ENCODE data around the gene ADCYAP1R1.

ADCYAP1R1 gene

GRCh38 chr7:31099451-31100444 is 47.6 kb downstream of the ADCYAP1R1 start:
- Histone ChIP-seq H3K79me1 (ENCODE audit: low read depth, low read length) (no peaks in the 10 kb centered on the region), H3K27me3 (ENCODE audit: control insufficient read depth in 3 of 3, insufficient read depth in 3 of 3, low read depth in 1 of 3, low read length in 3 of 3) (no peaks in the 10 kb centered on the region), H3K14ac (ENCODE audit: low read length) (peak overlapping the region; percentile 66), H3K36me3 (replicated peaks in 1 of 2; ENCODE audit: control insufficient read depth in 2 of 2, insufficient read depth in 2 of 2, low read length in 2 of 2) (no peaks in the 10 kb centered on the region), H2BK12ac (ENCODE audit: low read length) (no peak overlapping the region), H3K4me2 (ENCODE audit: insufficient read depth, low read length, poor library complexity, severe bottlenecking) (no peak overlapping the region), H3K4ac (ENCODE audit: low read length) (no peak overlapping the region), H3K27ac (replicated peaks; ENCODE audit: low read length) (no peak overlapping the region), H3K18ac (ENCODE audit: low read length) (no peak overlapping the region), H2BK15ac (ENCODE audit: low read length) (no peak overlapping the region), H4K8ac (ENCODE audit: low read depth, low read length) (peak overlapping the region; percentile 70), H3K9me3 (replicated peaks in 1 of 2; ENCODE audit: control insufficient read depth in 2 of 2, insufficient read depth in 1 of 2, low read depth in 1 of 2, low read length in 2 of 2) (no peaks in the 10 kb centered on the region), H2BK120ac (ENCODE audit: low read depth, low read length) (peak overlapping the region; percentile 12), H3K4me1 (ENCODE audit: control insufficient read depth in 2 of 2, insufficient read depth in 1 of 2, low read depth in 1 of 2, low read length in 2 of 2) (peaks cover 0 to 6% of the 10 kb centered on the region in 2 donors), H3K23ac (ENCODE audit: low read depth, low read length, poor library complexity) (peak overlapping the region; percentile 57), H2AK5ac (ENCODE audit: low read depth, low read length) (peak overlapping the region; percentile 43), H3K9ac (ENCODE audit: low read depth, low read length, poor library complexity) (peak overlapping the region; percentile 33), H3K4me3 (ENCODE audit: low read length in 2 of 2) (no peak overlapping the region), H2BK5ac (ENCODE audit: low read length) (no peak overlapping the region), H2AFZ (ENCODE audit: low read length) (no peak overlapping the region), H4K91ac (ENCODE audit: low read depth, low read length, poor library complexity) (peak overlapping the region; percentile 85)
- no CpG with 5 or more reads among the region's 20 CpGs for whole genome bisulfite sequencing, 2 donors (ENCODE audit: extremely low coverage in 2 of 2, insufficient read length in 2 of 2, insufficient replicate concordance in 1 of 2)
- no peak for DNase-seq (ENCODE audit: low spot score)

DNA sequence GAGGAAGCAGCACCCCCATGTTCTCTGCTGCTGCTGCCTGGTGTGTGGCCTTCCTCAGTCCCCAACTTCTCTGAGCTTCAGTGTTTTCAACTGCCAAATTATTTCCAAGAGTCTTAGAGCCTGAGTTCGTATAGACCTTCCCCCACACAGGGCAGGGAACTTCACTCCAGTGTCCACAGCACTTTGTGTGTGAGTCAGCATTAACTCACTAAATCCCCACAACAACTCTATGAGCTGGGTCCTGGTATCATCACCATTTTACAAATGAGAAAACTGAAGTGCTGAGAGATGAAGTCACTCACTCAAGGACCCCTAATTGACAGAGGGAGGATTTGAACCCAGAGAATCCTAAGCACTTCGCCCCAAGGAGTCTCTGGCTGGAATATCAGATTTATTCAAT is 48.3 kb downstream of the ADCYAP1R1 start:
- no peak overlapping the region for H3K4me2 ChIP-seq (ENCODE audit: insufficient read depth, low read length, poor library complexity, severe bottlenecking)
- no peak overlapping the region for H3K14ac ChIP-seq (ENCODE audit: low read length)
- H3K36me3 ChIP-seq (replicated peaks in 1 of 2; ENCODE audit: control insufficient read depth in 2 of 2, insufficient read depth in 2 of 2, low read length in 2 of 2) = no peaks in the 10 kb centered on the region
- no peak overlapping the region for H3K23ac ChIP-seq (ENCODE audit: low read depth, low read length, poor library complexity)
- H4K91ac ChIP-seq (ENCODE audit: low read depth, low read length, poor library complexity) = no peak overlapping the region
- no peak overlapping the region for H3K4ac ChIP-seq (ENCODE audit: low read length)
- H3K79me1 ChIP-seq (ENCODE audit: low read depth, low read length) = no peaks in the 10 kb centered on the region
- no peak overlapping the region for H3K9ac ChIP-seq (ENCODE audit: low read depth, low read length, poor library complexity)
- H3K4me1 ChIP-seq (ENCODE audit: control insufficient read depth in 2 of 2, insufficient read depth in 1 of 2, low read depth in 1 of 2, low read length in 2 of 2) = peaks cover 0 to 5% of the 10 kb centered on the region in 2 donors
- no peak overlapping the region for H2BK15ac ChIP-seq (ENCODE audit: low read length)
- no peak overlapping the region for H3K27ac ChIP-seq (replicated peaks; ENCODE audit: low read length)
- peak overlapping the region; percentile 43 for H2AK5ac ChIP-seq (ENCODE audit: low read depth, low read length)
- no peak overlapping the region for H3K18ac ChIP-seq (ENCODE audit: low read length)
- H2AFZ ChIP-seq (ENCODE audit: low read length) = no peak overlapping the region
- no peak for DNase-seq (ENCODE audit: low spot score)
- no peak overlapping the region for H2BK12ac ChIP-seq (ENCODE audit: low read length)
- no peak overlapping the region for H3K4me3 ChIP-seq (ENCODE audit: low read length in 2 of 2)
- WGBS, 2 donors (ENCODE audit: extremely low coverage in 2 of 2, insufficient read length in 2 of 2, insufficient replicate concordance in 1 of 2) = no CpG with 5 or more reads among the region's 2 CpGs
- no peak overlapping the region for H2BK5ac ChIP-seq (ENCODE audit: low read length)
- H2BK120ac ChIP-seq (ENCODE audit: low read depth, low read length) = no peak overlapping the region
- no peaks in the 10 kb centered on the region for H3K27me3 ChIP-seq (ENCODE audit: control insufficient read depth in 3 of 3, insufficient read depth in 3 of 3, low read depth in 1 of 3, low read length in 3 of 3)
- H3K9me3 ChIP-seq (replicated peaks in 1 of 2; ENCODE audit: control insufficient read depth in 2 of 2, insufficient read depth in 1 of 2, low read depth in 1 of 2, low read length in 2 of 2) = no peaks in the 10 kb centered on the region
- H4K8ac ChIP-seq (ENCODE audit: low read depth, low read length) = no peak overlapping the region

DNA sequence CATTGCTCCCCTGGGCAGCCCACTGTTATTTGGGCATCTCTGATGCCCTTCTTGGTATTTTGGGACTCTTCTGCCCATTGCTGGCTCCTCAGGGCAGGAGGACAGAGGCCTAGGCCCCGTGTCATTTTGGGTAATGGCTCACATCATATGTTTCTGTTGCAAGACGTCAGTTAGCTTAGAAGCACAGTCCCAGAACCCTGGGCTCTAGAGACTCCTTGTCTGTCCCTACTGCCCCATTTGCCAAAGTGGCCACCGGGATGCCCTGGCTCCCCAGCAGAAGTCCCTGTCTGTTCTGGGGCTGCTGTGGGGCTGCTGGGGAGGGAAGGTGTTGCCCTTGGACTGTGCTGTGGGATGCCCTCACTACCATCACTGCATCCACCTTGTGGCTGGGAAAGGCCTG is 48.8 kb downstream of the ADCYAP1R1 start:
- H4K91ac ChIP-seq (ENCODE audit: low read depth, low read length, poor library complexity) = no peak overlapping the region
- H3K18ac ChIP-seq (ENCODE audit: low read length) = no peak overlapping the region
- H3K4me3 ChIP-seq (ENCODE audit: low read length in 2 of 2) = no peak overlapping the region
- no peak overlapping the region for H2BK12ac ChIP-seq (ENCODE audit: low read length)
- no peaks in the 10 kb centered on the region for H3K27me3 ChIP-seq (ENCODE audit: control insufficient read depth in 3 of 3, insufficient read depth in 3 of 3, low read depth in 1 of 3, low read length in 3 of 3)
- no peaks in the 10 kb centered on the region for H3K36me3 ChIP-seq (replicated peaks in 1 of 2; ENCODE audit: control insufficient read depth in 2 of 2, insufficient read depth in 2 of 2, low read length in 2 of 2)
- no CpG with 5 or more reads among the region's 3 CpGs for WGBS, 2 donors (ENCODE audit: extremely low coverage in 2 of 2, insufficient read length in 2 of 2, insufficient replicate concordance in 1 of 2)
- H3K79me1 ChIP-seq (ENCODE audit: low read depth, low read length) = no peaks in the 10 kb centered on the region
- H3K9me3 ChIP-seq (replicated peaks in 1 of 2; ENCODE audit: control insufficient read depth in 2 of 2, insufficient read depth in 1 of 2, low read depth in 1 of 2, low read length in 2 of 2) = no peaks in the 10 kb centered on the region
- no peak overlapping the region for H2AFZ ChIP-seq (ENCODE audit: low read length)
- no peak overlapping the region for H2BK120ac ChIP-seq (ENCODE audit: low read depth, low read length)
- no peak for DNase-seq (ENCODE audit: low spot score)
- H3K27ac ChIP-seq (replicated peaks; ENCODE audit: low read length) = no peak overlapping the region
- H3K4me2 ChIP-seq (ENCODE audit: insufficient read depth, low read length, poor library complexity, severe bottlenecking) = no peak overlapping the region
- H2BK5ac ChIP-seq (ENCODE audit: low read length) = no peak overlapping the region
- H3K9ac ChIP-seq (ENCODE audit: low read depth, low read length, poor library complexity) = no peak overlapping the region
- H3K23ac ChIP-seq (ENCODE audit: low read depth, low read length, poor library complexity) = no peak overlapping the region
- no peak overlapping the region for H3K4ac ChIP-seq (ENCODE audit: low read length)
- H4K8ac ChIP-seq (ENCODE audit: low read depth, low read length) = no peak overlapping the region
- no peak overlapping the region for H2AK5ac ChIP-seq (ENCODE audit: low read depth, low read length)
- no peak overlapping the region for H2BK15ac ChIP-seq (ENCODE audit: low read length)
- no peak overlapping the region for H3K14ac ChIP-seq (ENCODE audit: low read length)
- H3K4me1 ChIP-seq (ENCODE audit: control insufficient read depth in 2 of 2, insufficient read depth in 1 of 2, low read depth in 1 of 2, low read length in 2 of 2) = peaks cover 0 to 5% of the 10 kb centered on the region in 2 donors

DNA sequence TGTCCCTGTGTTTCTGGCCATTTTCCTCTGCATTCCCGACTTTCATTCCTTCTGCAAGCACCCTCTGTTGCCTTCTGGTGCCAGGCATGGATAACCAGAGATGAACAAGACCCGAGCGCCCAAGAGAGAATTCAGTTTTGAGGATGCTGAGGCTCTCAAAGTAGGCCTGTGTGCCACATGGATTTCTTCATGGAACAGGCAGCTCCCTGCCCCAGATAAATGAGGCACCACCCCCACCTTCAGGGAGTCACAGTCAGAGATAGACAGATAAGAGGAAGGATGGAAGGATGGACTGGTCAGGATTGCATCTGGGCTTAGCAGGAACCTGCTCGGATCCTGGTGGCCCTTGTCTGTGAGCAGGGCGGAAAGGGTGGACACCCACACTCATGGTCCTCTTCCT is 49.4 kb downstream of the ADCYAP1R1 start:
- DNase-seq (ENCODE audit: low spot score) = no peak
- no peak overlapping the region for H3K4ac ChIP-seq (ENCODE audit: low read length)
- no peak overlapping the region for H3K14ac ChIP-seq (ENCODE audit: low read length)
- no CpG with 5 or more reads among the region's 5 CpGs for WGBS, 2 donors (ENCODE audit: extremely low coverage in 2 of 2, insufficient read length in 2 of 2, insufficient replicate concordance in 1 of 2)
- no peaks in the 10 kb centered on the region for H3K36me3 ChIP-seq (replicated peaks in 1 of 2; ENCODE audit: control insufficient read depth in 2 of 2, insufficient read depth in 2 of 2, low read length in 2 of 2)
- H2AFZ ChIP-seq (ENCODE audit: low read length) = no peak overlapping the region
- H4K8ac ChIP-seq (ENCODE audit: low read depth, low read length) = no peak overlapping the region
- peaks cover 0 to 5% of the 10 kb centered on the region in 2 donors for H3K4me1 ChIP-seq (ENCODE audit: control insufficient read depth in 2 of 2, insufficient read depth in 1 of 2, low read depth in 1 of 2, low read length in 2 of 2)
- no peaks in the 10 kb centered on the region for H3K9me3 ChIP-seq (replicated peaks in 1 of 2; ENCODE audit: control insufficient read depth in 2 of 2, insufficient read depth in 1 of 2, low read depth in 1 of 2, low read length in 2 of 2)
- H2BK5ac ChIP-seq (ENCODE audit: low read length) = no peak overlapping the region
- no peak overlapping the region for H2BK120ac ChIP-seq (ENCODE audit: low read depth, low read length)
- no peak overlapping the region for H2BK12ac ChIP-seq (ENCODE audit: low read length)
- no peak overlapping the region for H2AK5ac ChIP-seq (ENCODE audit: low read depth, low read length)
- no peak overlapping the region for H3K9ac ChIP-seq (ENCODE audit: low read depth, low read length, poor library complexity)
- H3K18ac ChIP-seq (ENCODE audit: low read length) = no peak overlapping the region
- H3K4me3 ChIP-seq (ENCODE audit: low read length in 2 of 2) = no peak overlapping the region
- no peak overlapping the region for H4K91ac ChIP-seq (ENCODE audit: low read depth, low read length, poor library complexity)
- H3K27me3 ChIP-seq (ENCODE audit: control insufficient read depth in 3 of 3, insufficient read depth in 3 of 3, low read depth in 1 of 3, low read length in 3 of 3) = no peaks in the 10 kb centered on the region
- no peak overlapping the region for H3K4me2 ChIP-seq (ENCODE audit: insufficient read depth, low read length, poor library complexity, severe bottlenecking)
- H3K27ac ChIP-seq (replicated peaks; ENCODE audit: low read length) = no peak overlapping the region
- no peak overlapping the region for H3K23ac ChIP-seq (ENCODE audit: low read depth, low read length, poor library complexity)
- H3K79me1 ChIP-seq (ENCODE audit: low read depth, low read length) = no peaks in the 10 kb centered on the region
- H2BK15ac ChIP-seq (ENCODE audit: low read length) = no peak overlapping the region

All from neuronal stem cell (in vitro differentiated cells).